Activated naive CD4-positive, alpha-beta T cell treated with anti-CD3 and anti-CD28 coated beads, Interleukin-2, amount 10 ng/mL, durations not matched to agents 7 days and 5 days (primary cell): ENCODE results near the gene GARNL3.

Source experiments
- CTCF ChIA-PET: fragments of 350-600 bp; sonication (Branson Sonifier 250); formaldehyde crosslinking; loops from one replicate; lab custom pipeline; 2021; ENCODE audit warnings: antibody characterized with exemption; lab: Charles Lee
- DNase-seq: peaks from one replicate; pipeline ENCODE4 v3.0.0-alpha.2; 2020
- H3K27ac Mint-ChIP-seq: one replicate; pipeline ENCODE4 v1.8.0; 2021; ENCODE audit warnings: mild to moderate bottlenecking, moderate library complexity, mixed read lengths
- H3K27me3 Mint-ChIP-seq: one replicate; pipeline ENCODE4 v1.8.0; 2021; ENCODE audit warnings: mild to moderate bottlenecking, mixed read lengths
- H3K36me3 Mint-ChIP-seq: one replicate; pipeline ENCODE4 v1.8.0; 2021; ENCODE audit warnings: mixed read lengths
- H3K4me1 Mint-ChIP-seq: one replicate; pipeline ENCODE4 v1.8.0; 2021; ENCODE audit warnings: mixed read lengths
- H3K4me3 Mint-ChIP-seq: one replicate; pipeline ENCODE4 v1.8.0; 2021; ENCODE audit warnings: mild to moderate bottlenecking, moderate library complexity, mixed read lengths
- H3K9me3 Mint-ChIP-seq: one replicate; pipeline ENCODE4 v1.8.0; 2021; ENCODE audit warnings: mixed read lengths

GARNL3 gene

GRCh38 chr9:127224883-127225739 is 39.5 kb upstream of the GARNL3 start:
- H3K4me3 Mint-ChIP-seq: peak overlapping the region; percentile 73
- CTCF ChIA-PET: interaction anchor here (0.5 to 1.9 kb wide), 6 partner anchors 9 to 696 kb away, joined by 3 to 12 read pairs (median 3); no protein-coding TSS in a partner anchor
- peak; percentile 95 for DNase-seq
- no peaks in the 10 kb centered on the region for H3K9me3 Mint-ChIP-seq
- no peak overlapping the region for H3K27ac Mint-ChIP-seq
- no peaks in the 10 kb centered on the region for H3K36me3 Mint-ChIP-seq
- H3K4me1 Mint-ChIP-seq: peaks cover 36% of the 10 kb centered on the region
- H3K27me3 Mint-ChIP-seq: peaks cover 74% of the 10 kb centered on the region

- CTCF ChIA-PET: interaction anchor here (0.8 to 1.3 kb wide), 2 partner anchors 19 to 40 kb away, joined by 3 read pairs; no protein-coding TSS in a partner anchor
- H3K27ac Mint-ChIP-seq: peak overlapping the region; percentile 1
These were observed 38.6 kb upstream of the GARNL3 start for GRCh38 chr9:127225801-127226625.

GRCh38 chr9:127229691-127230417 is 34.7 kb upstream of the GARNL3 start:
- Mint-ChIP-seq H3K27ac (no peak overlapping the region), H3K36me3 (no peaks in the 10 kb centered on the region), H3K27me3 (peaks cover 53% of the 10 kb centered on the region), H3K9me3 (no peaks in the 10 kb centered on the region), H3K4me1 (peaks cover 7% of the 10 kb centered on the region), H3K4me3 (no peak overlapping the region)
- CTCF ChIA-PET: interaction anchor here (0.7 kb wide), 1 partner anchor 11 kb away, joined by 3 read pairs; no protein-coding TSS in a partner anchor
- DNase-seq: no peak

More at GRCh38 chr9:127225801-127226625, 38.6 kb upstream of the GARNL3 start:
- peaks cover 36% of the 10 kb centered on the region for H3K4me1 Mint-ChIP-seq
- no peaks in the 10 kb centered on the region for H3K36me3 Mint-ChIP-seq
- H3K9me3 Mint-ChIP-seq: no peaks in the 10 kb centered on the region
- peaks cover 69% of the 10 kb centered on the region for H3K27me3 Mint-ChIP-seq
- DNase-seq: no peak
- H3K4me3 Mint-ChIP-seq: peak overlapping the region; percentile 68

GRCh38 chr9:127231666-127232065 is 32.9 kb upstream of the GARNL3 start:
- CTCF ChIA-PET: no interaction called here
- Mint-ChIP-seq H3K27me3 (peaks cover 47% of the 10 kb centered on the region), H3K9me3 (no peaks in the 10 kb centered on the region), H3K4me1 (no peaks in the 10 kb centered on the region), H3K4me3 (no peak overlapping the region), H3K36me3 (no peaks in the 10 kb centered on the region), H3K27ac (no peak overlapping the region)
- no peak for DNase-seq

- Mint-ChIP-seq H3K36me3 (no peaks in the 10 kb centered on the region), H3K4me3 (no peak overlapping the region)
These were observed 31.6 kb upstream of the GARNL3 start for GRCh38 chr9:127232833-127233549.

GRCh38 chr9:127233550-127233949 is 31.0 kb upstream of the GARNL3 start:
- H3K9me3 Mint-ChIP-seq: no peaks in the 10 kb centered on the region
- H3K4me3 Mint-ChIP-seq: no peak overlapping the region
- no peak for DNase-seq
- CTCF ChIA-PET: interaction anchor here (1.3 kb wide), 1 partner anchor 9 kb away, joined by 4 read pairs; no protein-coding TSS in a partner anchor
- H3K27ac Mint-ChIP-seq: no peak overlapping the region
- no peaks in the 10 kb centered on the region for H3K36me3 Mint-ChIP-seq
- no peaks in the 10 kb centered on the region for H3K4me1 Mint-ChIP-seq
- peaks cover 42% of the 10 kb centered on the region for H3K27me3 Mint-ChIP-seq

More at GRCh38 chr9:127232833-127233549, 31.6 kb upstream of the GARNL3 start:
- CTCF ChIA-PET: no interaction called here
- H3K27me3 Mint-ChIP-seq: peaks cover 42% of the 10 kb centered on the region
- H3K27ac Mint-ChIP-seq: no peak overlapping the region
- no peaks in the 10 kb centered on the region for H3K4me1 Mint-ChIP-seq
- no peak for DNase-seq
- H3K9me3 Mint-ChIP-seq: no peaks in the 10 kb centered on the region

- DNase-seq: no peak
- Mint-ChIP-seq H3K27ac (no peak overlapping the region), H3K27me3 (peaks cover 46% of the 10 kb centered on the region), H3K4me1 (no peaks in the 10 kb centered on the region), H3K36me3 (no peaks in the 10 kb centered on the region), H3K4me3 (no peak overlapping the region), H3K9me3 (no peaks in the 10 kb centered on the region)
- CTCF ChIA-PET: interaction anchor here (1.3 kb wide), 1 partner anchor 10 kb away, joined by 4 read pairs; no protein-coding TSS in a partner anchor
These were observed 30.6 kb upstream of the GARNL3 start for GRCh38 chr9:127233989-127234388.

- CTCF ChIA-PET: no interaction called here
- DNase-seq: no peak
- H3K36me3 Mint-ChIP-seq: no peaks in the 10 kb centered on the region
- H3K4me1 Mint-ChIP-seq: no peaks in the 10 kb centered on the region
- H3K27me3 Mint-ChIP-seq: peaks cover 38% of the 10 kb centered on the region
- H3K27ac Mint-ChIP-seq: no peak overlapping the region
- H3K4me3 Mint-ChIP-seq: no peak overlapping the region
- no peaks in the 10 kb centered on the region for H3K9me3 Mint-ChIP-seq
These were observed 26.8 kb upstream of the GARNL3 start for GRCh38 chr9:127237801-127238200.

- CTCF ChIA-PET: no interaction called here
- peaks cover 13% of the 10 kb centered on the region for H3K4me1 Mint-ChIP-seq
- no peak overlapping the region for H3K4me3 Mint-ChIP-seq
- H3K27ac Mint-ChIP-seq: no peak overlapping the region
- H3K36me3 Mint-ChIP-seq: no peaks in the 10 kb centered on the region
- no peak for DNase-seq
- H3K9me3 Mint-ChIP-seq: no peaks in the 10 kb centered on the region
- H3K27me3 Mint-ChIP-seq: peaks cover 36% of the 10 kb centered on the region
These were observed 23.2 kb upstream of the GARNL3 start for GRCh38 chr9:127241354-127241753.

GRCh38 chr9:127244609-127245601 is 19.7 kb upstream of the GARNL3 start:
- H3K9me3 Mint-ChIP-seq: no peaks in the 10 kb centered on the region
- CTCF ChIA-PET: interaction anchor here (0.8 to 1.2 kb wide), 2 partner anchors 20 to 30 kb away, joined by 3 read pairs; no protein-coding TSS in a partner anchor

GRCh38 chr9:127245637-127246164 is 18.9 kb upstream of the GARNL3 start:
- no peak for DNase-seq
- no peaks in the 10 kb centered on the region for H3K36me3 Mint-ChIP-seq
- no peak overlapping the region for H3K27ac Mint-ChIP-seq
- peaks cover 13% of the 10 kb centered on the region for H3K4me1 Mint-ChIP-seq
- CTCF ChIA-PET: interaction anchor here (0.8 kb wide), 1 partner anchor 21 kb away, joined by 3 read pairs; no protein-coding TSS in a partner anchor
- H3K4me3 Mint-ChIP-seq: peak overlapping the region; percentile 74
- H3K27me3 Mint-ChIP-seq: peaks cover 35% of the 10 kb centered on the region
- H3K9me3 Mint-ChIP-seq: no peaks in the 10 kb centered on the region

More at GRCh38 chr9:127244609-127245601, 19.7 kb upstream of the GARNL3 start:
- peak overlapping the region; percentile 74 for H3K4me3 Mint-ChIP-seq
- H3K36me3 Mint-ChIP-seq: no peaks in the 10 kb centered on the region
- H3K27ac Mint-ChIP-seq: no peak overlapping the region
- DNase-seq: peak; percentile 98
- H3K27me3 Mint-ChIP-seq: peaks cover 27% of the 10 kb centered on the region
- H3K4me1 Mint-ChIP-seq: peaks cover 13% of the 10 kb centered on the region

- peaks cover 34% of the 10 kb centered on the region for H3K27me3 Mint-ChIP-seq
- CTCF ChIA-PET: no interaction called here
- peaks cover 13% of the 10 kb centered on the region for H3K4me1 Mint-ChIP-seq
- no peaks in the 10 kb centered on the region for H3K36me3 Mint-ChIP-seq
- no peak for DNase-seq
- H3K9me3 Mint-ChIP-seq: no peaks in the 10 kb centered on the region
- no peak overlapping the region for H3K4me3 Mint-ChIP-seq
- H3K27ac Mint-ChIP-seq: no peak overlapping the region
These were observed 16.3 kb upstream of the GARNL3 start for GRCh38 chr9:127248241-127248640.
